DMS53 (cell line): ENCODE data around the gene SPRED3.

Experiments
- DNase-seq: peaks from one replicate; lab custom pipeline; 2025; lab: John Stamatoyannopoulos, UW

Gene SPRED3

DNA sequence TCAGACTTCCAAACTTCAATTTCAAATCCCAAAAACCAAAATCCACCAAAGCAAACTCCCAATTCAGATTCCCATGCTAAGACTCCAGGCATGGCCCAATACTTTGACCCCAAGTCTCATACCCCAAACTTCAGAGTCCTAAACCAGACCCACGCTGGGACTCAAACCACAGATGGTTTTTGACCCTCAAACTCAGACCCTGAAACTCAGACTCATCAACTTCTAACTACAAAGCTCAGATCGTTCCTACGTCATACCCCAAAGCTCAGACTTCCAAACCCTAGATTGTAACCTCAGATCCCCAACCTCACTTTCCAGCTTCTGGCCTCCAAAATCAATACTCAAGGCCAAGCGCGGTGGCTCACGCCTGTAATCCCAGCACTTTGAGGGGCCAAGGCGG, 56.9 kb downstream of the SPRED3 start:
- no peak for DNase-seq

DNA sequence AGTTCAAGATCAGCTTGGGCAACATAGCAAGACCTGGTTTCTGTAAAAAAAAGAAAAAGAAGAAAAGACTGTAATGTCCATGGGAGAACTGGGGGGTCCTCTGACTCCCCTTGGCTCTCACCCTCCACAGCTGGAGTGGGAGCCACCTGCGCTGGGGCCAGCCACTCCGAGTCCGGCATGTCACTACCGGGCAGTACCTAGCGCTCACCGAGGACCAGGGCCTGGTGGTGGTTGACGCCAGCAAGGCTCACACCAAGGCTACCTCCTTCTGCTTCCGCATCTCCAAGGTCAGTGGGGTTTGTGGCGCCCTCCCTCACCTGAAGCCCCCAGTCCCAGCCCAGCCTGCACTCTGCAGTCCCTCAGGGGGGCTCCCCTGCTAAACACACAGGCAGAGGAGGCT, 59.7 kb downstream of the SPRED3 start:
- no peak for DNase-seq
